Loucy (cell line): ENCODE data around the gene ANKRD39.

Source experiments
- H2AFZ ChIP-seq: fragments of 200-600 bp; sonication (generic); 2 replicates; pipeline ENCODE4 v1.6.0; 2016; ENCODE audit warnings: antibody characterized with exemption, mild to moderate bottlenecking, low read length, moderate library complexity
- H3F3A ChIP-seq: fragments of 200-600 bp; 2 replicates; pipeline ENCODE4 v1.6.0; 2016; ENCODE audit warnings: antibody characterized with exemption, low read depth, mild to moderate bottlenecking
- H3K27me3 ChIP-seq: fragments of 200-600 bp; sonication (generic); 2 replicates; pipeline ENCODE4 v1.6.1; 2014; ENCODE audit warnings: low read length, mild to moderate bottlenecking; ENCODE audit not compliant: insufficient read depth, poor library complexity, severe bottlenecking
- H3K36me3 ChIP-seq: fragments of 200-600 bp; sonication (generic); 2 replicates; pipeline ENCODE4 v1.6.1; 2016; ENCODE audit warnings: low read length; ENCODE audit not compliant: insufficient read depth
- H3K4me1 ChIP-seq: fragments of 200-600 bp; sonication (generic); 2 replicates; pipeline ENCODE4 v1.5.1; 2014; ENCODE audit warnings: low read length, mild to moderate bottlenecking; ENCODE audit not compliant: insufficient read depth, poor library complexity, severe bottlenecking
- H3K4me2 ChIP-seq: fragments of 200-600 bp; sonication (generic); 2 replicates; pipeline ENCODE4 v1.6.0; 2014; ENCODE audit warnings: antibody characterized with exemption, low read length, low read depth, mild to moderate bottlenecking; ENCODE audit not compliant: poor library complexity, severe bottlenecking
- H3K4me3 ChIP-seq: fragments of 200-600 bp; sonication (generic); 2 replicates; pipeline ENCODE4 v1.5.1; 2014; ENCODE audit warnings: low read length, mild to moderate bottlenecking, mixed read lengths; ENCODE audit not compliant: poor library complexity, severe bottlenecking
- H3K79me2 ChIP-seq: fragments of 200-600 bp; sonication (generic); 2 replicates; pipeline ENCODE4 v1.6.1; 2014; ENCODE audit warnings: low read length; ENCODE audit not compliant: insufficient read depth
- H3K9ac ChIP-seq: fragments of 200-600 bp; sonication (generic); 2 replicates; pipeline ENCODE4 v1.6.0; 2014; ENCODE audit warnings: mild to moderate bottlenecking, low read depth, low read length, moderate library complexity; ENCODE audit not compliant: poor library complexity, severe bottlenecking
- H3K9me2 ChIP-seq: fragments of 200-600 bp; sonication (generic); replicated peaks from 2 replicates; pipeline ENCODE4 v1.6.1; 2016; ENCODE audit warnings: low read depth, low read length, mixed read lengths
- H3K9me3 ChIP-seq: fragments of 200-600 bp; sonication (generic); 2 replicates; pipeline ENCODE4 v1.6.1; 2014; ENCODE audit warnings: mild to moderate bottlenecking, antibody characterized with exemption, low read length, low read depth; ENCODE audit not compliant: insufficient read depth
- H4K20me1 ChIP-seq: fragments of 200-600 bp; sonication (generic); 2 replicates; pipeline ENCODE4 v1.6.0; 2014; ENCODE audit warnings: antibody characterized with exemption, low read length, mild to moderate bottlenecking; ENCODE audit not compliant: insufficient read depth, poor library complexity, severe bottlenecking
- CTCF ChIP-seq: fragments of 200-600 bp; sonication (generic); conservative IDR thresholded peaks from 2 replicates; pipeline ENCODE4 v1.5.1; 2014; ENCODE audit warnings: mild to moderate bottlenecking, antibody characterized with exemption, low read length
- EZH2phosphoT487 ChIP-seq: fragments of 200-600 bp; IDR thresholded peaks from 2 replicates; pipeline ENCODE4 v1.6.1; 2018; ENCODE audit warnings: antibody characterized with exemption, mild to moderate bottlenecking, moderate library complexity, borderline replicate concordance

ANKRD39 gene

GRCh38 chr2:96861074-96861473, 3.3 kb upstream of the ANKRD39 start:
- Histone ChIP-seq H3K79me2 (peaks cover 35% of the 10 kb centered on the region), H3F3A (no peaks in the 10 kb centered on the region), H3K4me1 (peaks cover 21% of the 10 kb centered on the region), H3K4me3 (no peak overlapping the region), H3K36me3 (peaks cover 44% of the 10 kb centered on the region; the same call in 1 of the 2 replicates), H2AFZ (no peak overlapping the region), H4K20me1 (peaks cover 28% of the 10 kb centered on the region), H3K9me2 (no peaks in the 10 kb centered on the region), H3K9ac (no peak overlapping the region), H3K9me3 (no peaks in the 10 kb centered on the region), H3K4me2 (no peak overlapping the region), H3K27me3 (no peaks in the 10 kb centered on the region)
- TF ChIP-seq CTCF (no peak), EZH2phosphoT487 (no peak)

GRCh38 chr2:96860065-96861029, 2.5 kb upstream of the ANKRD39 start:
- Histone ChIP-seq H3F3A (no peaks in the 10 kb centered on the region), H3K27me3 (no peaks in the 10 kb centered on the region), H3K4me2 (no peak overlapping the region), H3K9me2 (no peaks in the 10 kb centered on the region), H3K9me3 (no peaks in the 10 kb centered on the region), H3K79me2 (peaks cover 33% of the 10 kb centered on the region), H3K36me3 (peaks cover 38% of the 10 kb centered on the region; the same call in 1 of the 2 replicates), H3K4me1 (peaks cover 23% of the 10 kb centered on the region), H4K20me1 (peaks cover 21% of the 10 kb centered on the region), H3K4me3 (no peak overlapping the region), H2AFZ (no peak overlapping the region), H3K9ac (no peak overlapping the region)
- TF ChIP-seq CTCF (no peak), EZH2phosphoT487 (no peak)

GRCh38 chr2:96859681-96860064, 1.9 kb upstream of the ANKRD39 start:
- Histone ChIP-seq H3K36me3 (peaks cover 32% of the 10 kb centered on the region; the same call in 1 of the 2 replicates), H3K27me3 (no peaks in the 10 kb centered on the region), H3K9me2 (no peaks in the 10 kb centered on the region), H3K4me2 (peak overlapping the region; percentile 60), H3K79me2 (peaks cover 33% of the 10 kb centered on the region), H3F3A (no peaks in the 10 kb centered on the region), H3K9me3 (no peaks in the 10 kb centered on the region), H3K9ac (no peak overlapping the region), H3K4me3 (no peak overlapping the region), H2AFZ (no peak overlapping the region), H4K20me1 (peaks cover 14% of the 10 kb centered on the region), H3K4me1 (peaks cover 27% of the 10 kb centered on the region)
- no peak for TF ChIP-seq EZH2phosphoT487
